ENCODE data around the gene SLC13A2.

Gene SLC13A2

GRCh38 chr17:28536532-28537218 is 63.2 kb downstream of the SLC13A2 start:
- Histone ChIP-seq H3K36me3 (ENCODE audit: control insufficient read depth in 2 of 2, insufficient read depth in 1 of 2, low read length in 2 of 2) (no peaks in the 10 kb centered on the region), H3K4me3 (ENCODE audit: low read depth, low read length) (no peak overlapping the region), H3K9me3 (ENCODE audit: control insufficient read depth, insufficient read depth, low read depth, low read length) (no peaks in the 10 kb centered on the region), H3K27ac (ENCODE audit: extremely low read depth, low read depth, low read length) (0 out of 2 replicates have a peak overlapping the region, but pooled peaks have one; percentile 1), H3K4me1 (ENCODE audit: control insufficient read depth, insufficient read depth, low read length) (no peaks in the 10 kb centered on the region)
- ChIA-PET POLR2A (interaction anchor here (1.1 kb wide), 1 partner anchor 35 kb away, joined by 3 read pairs; the partner anchor contains the start of gene PIGS), CTCF (interaction anchor here (0.5 to 7.4 kb wide), 13 partner anchors 9 to 417 kb away, joined by 3 to 155 read pairs (median 4); partner anchors contain the start of gene PIGS)
- TF ChIP-seq SCRT2 (tag by site-specific recombination; IDR thresholded peaks at IDR 0.05) (0 out of 2 replicates have a peak, but pooled peaks have one; percentile 35), ATF2 (tag by site-specific recombination; IDR thresholded peaks at IDR 0.05; ENCODE audit: low read depth) (0 out of 2 replicates have a peak, but pooled peaks have one; percentile 21), SCRT1 (tag by site-specific recombination; IDR thresholded peaks at IDR 0.05; ENCODE audit: borderline replicate concordance) (no peak), ZBTB21 (tag by site-specific recombination; IDR thresholded peaks at IDR 0.05) (0 out of 2 replicates have a peak, but pooled peaks have one; percentile 17), PRDM6 (tag by site-specific recombination; IDR thresholded peaks at IDR 0.05) (no peak), PATZ1 (tag by site-specific recombination; IDR thresholded peaks at IDR 0.05) (no peak), ZIC2 (tag by site-specific recombination; IDR thresholded peaks at IDR 0.05) (0 out of 2 replicates have a peak, but pooled peaks have one; percentile 11), GLIS1 (tag by site-specific recombination; IDR thresholded peaks at IDR 0.05) (peak; percentile 89), ZNF639 (tag by site-specific recombination; IDR thresholded peaks at IDR 0.05) (no peak), ELK4 (IDR thresholded peaks at IDR 0.05; ENCODE audit: borderline replicate concordance, low read depth, low read length) (no peak)

GRCh38 chr17:28537219-28537610 is 63.8 kb downstream of the SLC13A2 start:
- no peak overlapping the region for H3K27ac ChIP-seq (ENCODE audit: extremely low read depth, low read depth, low read length)
- no peaks in the 10 kb centered on the region for H3K4me1 ChIP-seq (ENCODE audit: control insufficient read depth, insufficient read depth, low read length)
- no peak overlapping the region for H3K4me3 ChIP-seq (ENCODE audit: low read depth, low read length)
- CTCF ChIA-PET = interaction anchor here (0.7 to 7.4 kb wide), 7 partner anchors 9 to 304 kb away, joined by 4 to 155 read pairs (median 7); no protein-coding TSS in a partner anchor
- POLR2A ChIA-PET = interaction anchor here (1.1 kb wide), 1 partner anchor 34 kb away, joined by 3 read pairs; the partner anchor contains the start of gene PIGS
- H3K36me3 ChIP-seq (ENCODE audit: control insufficient read depth in 2 of 2, insufficient read depth in 1 of 2, low read length in 2 of 2) = no peaks in the 10 kb centered on the region
- no peaks in the 10 kb centered on the region for H3K9me3 ChIP-seq (ENCODE audit: control insufficient read depth, insufficient read depth, low read depth, low read length)
- TF ChIP-seq ZNF223 (tag by site-specific recombination; IDR thresholded peaks at IDR 0.05) (no peak), EGR2 (tag by site-specific recombination; IDR thresholded peaks at IDR 0.05; ENCODE audit: low read depth) (no peak), ZNF302 (tag by site-specific recombination; IDR thresholded peaks at IDR 0.05; ENCODE audit: low read depth) (no peak), ZNF26 (tag by site-specific recombination; IDR thresholded peaks at IDR 0.05) (no peak), ZNF621 (tag by site-specific recombination; IDR thresholded peaks at IDR 0.05) (no peak), ZNF266 (tag by site-specific recombination; IDR thresholded peaks at IDR 0.05; ENCODE audit: low read depth) (no peak), ZNF391 (tag by site-specific recombination; IDR thresholded peaks at IDR 0.05; ENCODE audit: borderline replicate concordance, low read depth) (no peak), ZBTB1 (tag by site-specific recombination; IDR thresholded peaks at IDR 0.05) (no peak), ZNF221 (tag by site-specific recombination; IDR thresholded peaks at IDR 0.05; ENCODE audit: borderline replicate concordance) (no peak), ZSCAN23 (tag by site-specific recombination; IDR thresholded peaks at IDR 0.05) (no peak), ZNF19 (tag by site-specific recombination; IDR thresholded peaks at IDR 0.05; ENCODE audit: low read depth) (no peak), ZNF530 (tag by site-specific recombination; IDR thresholded peaks at IDR 0.05; ENCODE audit: low read depth) (no peak), ZNF629 (tag by site-specific recombination; IDR thresholded peaks at IDR 0.05) (no peak), ZNF202 (tag by site-specific recombination; IDR thresholded peaks at IDR 0.05; ENCODE audit: borderline replicate concordance) (no peak), ZNF416 (tag by site-specific recombination; IDR thresholded peaks at IDR 0.05) (no peak)

Data from HEK293 (cell line).